IMR-90 (cell line): ENCODE measurements around the gene SH3BP2.

Source experiments
- BHLHE40 ChIP-seq: fragments of 150-350 bp; IDR thresholded peaks from 2 replicates; pipeline ENCODE4 v1.6.1; 2016; ENCODE audit warnings: mild to moderate bottlenecking, low read depth, low read length
- CEBPB ChIP-seq: IDR thresholded peaks from 2 replicates; pipeline ENCODE4 v1.6.1; 2012; ENCODE audit warnings: low read depth, low read length, improper control_type of control experiment
- CTCF ChIP-seq: conservative IDR thresholded peaks from 2 replicates; pipeline ENCODE4 v1.5.1; 2012; ENCODE audit warnings: mild to moderate bottlenecking, low read depth, low read length, improper control_type of control experiment
- ELK1 ChIP-seq: fragments of 150-350 bp; IDR thresholded peaks from 2 replicates; pipeline ENCODE4 v1.6.1; 2016; ENCODE audit warnings: low read depth, mild to moderate bottlenecking, low read length, moderate library complexity, borderline replicate concordance
- FOS ChIP-seq: fragments of 150-350 bp; IDR thresholded peaks from 2 replicates; pipeline ENCODE4 v1.6.1; 2016; ENCODE audit warnings: low read depth, low read length
- MAFK ChIP-seq: IDR thresholded peaks from 2 replicates; pipeline ENCODE4 v1.6.1; 2012; ENCODE audit warnings: low read depth, low read length, improper control_type of control experiment
- POLR2A ChIP-seq: IDR thresholded peaks from 2 replicates; pipeline ENCODE4 v1.6.1; 2012; ENCODE audit warnings: mild to moderate bottlenecking, low read depth, low read length
- RAD21 ChIP-seq: IDR thresholded peaks from 2 replicates; pipeline ENCODE4 v1.6.1; 2012; ENCODE audit warnings: low read length, improper control_type of control experiment
- RFX5 ChIP-seq: IDR thresholded peaks from 2 replicates; pipeline ENCODE4 v1.8.0; 2012; ENCODE audit warnings: low read depth, mild to moderate bottlenecking, low read length, moderate library complexity
- SMC3 ChIP-seq: fragments of 150-350 bp; IDR thresholded peaks from 2 replicates; pipeline ENCODE4 v1.6.1; 2016; ENCODE audit warnings: low read depth, mild to moderate bottlenecking, antibody characterized with exemption, low read length, moderate library complexity
- USF2 ChIP-seq: fragments of 150-350 bp; IDR thresholded peaks from 2 replicates; pipeline ENCODE4 v1.6.1; 2017; ENCODE audit warnings: mild to moderate bottlenecking, antibody characterized with exemption, low read length, low read depth

GRCh38 chr4:2871466-2871865 is 78.6 kb downstream of the SH3BP2 start:
- TF ChIP-seq RFX5 (no peak), ELK1 (no peak), MAFK (no peak), CTCF (no peak), RAD21 (no peak), POLR2A (no peak), BHLHE40 (no peak), CEBPB (no peak), SMC3 (no peak), FOS (no peak), USF2 (no peak)
